GM12873 (cell line): ENCODE data around the gene JMY.

Experiments
- TF ChIP-seq, protein P1 (sequence below): IDR thresholded peaks from 2 replicates; pipeline ENCODE4 v1.5.1; 2012; ENCODE audit warnings: low read depth, mild to moderate bottlenecking, moderate library complexity, low read length, control low read depth; ENCODE audit not compliant: insufficient read depth; ENCODE audit errors: missing control alignments

Gene JMY

DNA sequence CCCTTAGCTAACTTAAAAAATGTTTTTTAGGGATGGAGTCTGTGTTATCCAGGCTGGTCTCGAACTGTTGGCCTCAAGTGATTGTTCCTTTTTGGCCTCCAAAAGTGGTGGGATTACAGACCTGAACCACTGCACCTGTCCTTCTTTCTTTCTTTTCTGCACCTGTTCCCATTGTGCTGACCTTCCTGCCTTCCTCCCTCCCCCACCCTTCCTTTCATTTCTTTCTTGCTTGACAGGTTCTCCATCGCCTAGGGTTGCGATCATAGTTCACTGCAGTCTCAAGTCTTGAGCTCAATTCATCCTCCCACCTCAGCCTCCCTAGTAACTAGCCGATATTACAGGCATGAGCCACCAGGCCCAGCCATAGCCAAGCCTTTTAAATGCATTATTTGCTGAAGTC lies 20.6 kb downstream of the JMY start:
- TF ChIP-seq, protein P1, sequence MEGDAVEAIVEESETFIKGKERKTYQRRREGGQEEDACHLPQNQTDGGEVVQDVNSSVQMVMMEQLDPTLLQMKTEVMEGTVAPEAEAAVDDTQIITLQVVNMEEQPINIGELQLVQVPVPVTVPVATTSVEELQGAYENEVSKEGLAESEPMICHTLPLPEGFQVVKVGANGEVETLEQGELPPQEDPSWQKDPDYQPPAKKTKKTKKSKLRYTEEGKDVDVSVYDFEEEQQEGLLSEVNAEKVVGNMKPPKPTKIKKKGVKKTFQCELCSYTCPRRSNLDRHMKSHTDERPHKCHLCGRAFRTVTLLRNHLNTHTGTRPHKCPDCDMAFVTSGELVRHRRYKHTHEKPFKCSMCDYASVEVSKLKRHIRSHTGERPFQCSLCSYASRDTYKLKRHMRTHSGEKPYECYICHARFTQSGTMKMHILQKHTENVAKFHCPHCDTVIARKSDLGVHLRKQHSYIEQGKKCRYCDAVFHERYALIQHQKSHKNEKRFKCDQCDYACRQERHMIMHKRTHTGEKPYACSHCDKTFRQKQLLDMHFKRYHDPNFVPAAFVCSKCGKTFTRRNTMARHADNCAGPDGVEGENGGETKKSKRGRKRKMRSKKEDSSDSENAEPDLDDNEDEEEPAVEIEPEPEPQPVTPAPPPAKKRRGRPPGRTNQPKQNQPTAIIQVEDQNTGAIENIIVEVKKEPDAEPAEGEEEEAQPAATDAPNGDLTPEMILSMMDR: no peak

DNA sequence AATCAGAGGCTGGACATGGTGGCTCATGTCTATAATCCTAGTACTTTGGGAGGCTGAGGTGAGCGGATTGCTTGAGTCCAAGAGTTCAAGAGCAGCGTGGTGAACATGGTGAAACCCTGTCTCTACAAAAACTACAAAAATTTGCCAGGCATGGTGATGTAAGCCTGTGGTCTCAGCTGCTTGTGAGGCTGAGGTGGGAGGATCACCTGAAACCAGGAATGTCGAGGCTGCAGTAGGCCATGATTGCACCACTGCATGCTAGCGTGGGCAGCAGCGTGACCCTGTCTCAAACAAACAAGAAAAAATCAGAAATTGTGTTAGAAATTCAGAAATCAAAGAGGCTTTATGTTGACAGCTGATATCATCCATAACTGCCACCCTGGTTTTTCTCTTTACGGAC lies 21.4 kb downstream of the JMY start:
- TF ChIP-seq, protein P1: no peak

DNA sequence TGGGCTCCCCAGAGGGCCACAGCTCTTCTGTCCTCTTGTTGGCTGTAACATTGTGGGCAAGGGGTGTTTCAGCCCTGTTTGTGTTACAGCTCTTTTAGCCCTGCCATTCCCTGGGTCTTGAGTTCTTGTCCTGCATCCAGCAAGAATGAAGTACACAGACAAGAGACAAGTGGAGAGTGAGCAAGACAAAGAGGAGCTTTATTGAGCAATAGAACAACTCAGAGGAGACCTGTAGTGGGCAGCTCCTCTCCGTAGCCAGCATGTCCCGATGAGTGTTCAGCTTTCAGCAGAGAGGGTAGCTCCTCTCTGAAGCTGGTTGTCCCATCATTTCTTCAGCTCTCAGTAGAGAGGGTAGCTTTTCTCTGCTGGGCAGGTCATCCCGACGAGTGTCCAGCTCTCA lies 22.9 kb downstream of the JMY start:
- TF ChIP-seq, protein P1: no peak

DNA sequence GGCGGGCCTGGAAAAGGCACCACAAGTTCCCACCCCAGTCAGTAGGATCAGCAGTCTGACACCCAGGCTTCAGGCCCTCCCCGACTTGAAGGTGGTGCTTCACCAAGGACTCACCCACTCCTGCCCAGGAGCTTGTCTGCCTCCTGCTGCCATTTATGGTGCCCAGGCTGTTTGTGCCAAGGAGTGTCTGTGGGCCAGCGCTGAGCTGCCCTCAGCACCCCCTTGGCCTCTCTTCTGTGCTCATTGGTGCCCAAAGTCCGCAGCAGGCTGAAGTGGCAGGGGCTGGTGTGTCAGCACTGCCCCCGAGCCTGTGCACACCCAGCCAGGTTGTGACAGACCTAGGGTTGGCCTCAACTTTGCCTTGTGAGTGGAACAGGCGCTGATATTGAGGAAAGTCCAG lies 23.5 kb downstream of the JMY start:
- TF ChIP-seq, protein P1: no peak

DNA sequence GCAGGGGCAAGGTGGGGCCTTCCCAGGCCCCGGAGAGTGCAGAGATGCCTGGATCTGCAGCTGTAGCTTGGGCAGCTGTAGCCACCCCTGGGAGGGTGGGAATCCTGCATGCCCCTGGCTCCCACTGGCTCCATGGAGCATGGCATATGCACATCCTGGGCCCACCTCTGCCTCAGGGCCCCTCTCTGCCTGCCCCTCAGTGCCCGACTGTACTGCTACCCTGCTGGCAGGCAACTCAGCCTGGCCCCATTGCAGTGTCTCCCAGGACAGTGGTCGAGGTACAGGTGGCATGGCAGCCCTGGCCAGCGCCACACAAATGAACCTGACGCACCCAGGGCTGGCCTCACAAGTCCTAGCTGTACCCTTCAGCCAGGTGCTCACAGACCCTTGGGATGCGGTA lies 23.9 kb downstream of the JMY start:
- TF ChIP-seq, protein P1: no peak

DNA sequence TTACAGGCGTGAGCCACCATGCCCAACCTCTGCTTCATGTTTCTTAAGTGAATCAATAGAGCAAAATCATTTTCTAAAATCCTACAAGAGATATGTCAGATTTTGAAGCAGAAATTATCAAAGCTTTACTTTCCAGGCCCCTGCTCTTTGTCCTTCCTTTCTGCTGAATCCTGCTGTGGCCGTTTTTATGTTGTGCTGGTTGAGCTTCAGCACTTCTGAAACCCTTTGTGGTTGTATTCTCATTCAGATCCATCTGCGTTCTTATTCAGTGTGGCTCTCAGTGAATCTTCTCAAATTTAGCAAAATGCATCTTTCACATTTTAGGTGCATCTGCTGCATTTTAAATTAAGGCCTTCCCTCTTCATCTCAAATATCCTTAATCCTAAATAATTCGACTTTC lies 26.0 kb downstream of the JMY start:
- TF ChIP-seq, protein P1: no peak

DNA sequence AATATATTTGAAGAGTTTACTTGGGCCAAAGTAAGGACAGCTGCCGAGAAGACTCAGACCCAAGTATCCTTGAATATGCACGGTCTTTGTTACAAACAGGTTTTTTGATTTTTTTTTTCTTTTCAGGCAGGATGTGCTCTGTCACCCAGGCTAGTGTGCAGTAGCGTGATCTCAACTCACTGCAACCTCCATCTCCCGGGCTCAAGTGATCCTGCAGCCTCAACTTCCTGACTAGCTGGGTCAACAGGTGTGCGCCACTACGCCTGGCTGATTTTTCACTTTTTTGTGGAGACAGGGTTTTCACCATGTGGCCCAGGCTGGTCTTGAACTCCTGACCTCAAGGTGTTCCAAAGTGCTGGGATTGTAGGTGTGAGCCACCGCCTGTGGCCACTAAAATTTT lies 27.4 kb downstream of the JMY start:
- TF ChIP-seq, protein P1: no peak
